HG03025 (cell line): Measurements from ENCODE around the gene CAPN2.

Source experiments
- ATAC-seq: cut with Tn5 transposase; IDR thresholded peaks from one replicate; pipeline ENCODE4 v1.9.1; 2021; ENCODE audit warnings: mild to moderate bottlenecking, moderate library complexity; ENCODE audit not compliant: unreplicated experiment, low FRiP score

CAPN2 gene

GRCh38 chr1:223819730-223820514 lies 107.6 kb downstream of the CAPN2 start:
- ATAC-seq: no peak

DNA sequence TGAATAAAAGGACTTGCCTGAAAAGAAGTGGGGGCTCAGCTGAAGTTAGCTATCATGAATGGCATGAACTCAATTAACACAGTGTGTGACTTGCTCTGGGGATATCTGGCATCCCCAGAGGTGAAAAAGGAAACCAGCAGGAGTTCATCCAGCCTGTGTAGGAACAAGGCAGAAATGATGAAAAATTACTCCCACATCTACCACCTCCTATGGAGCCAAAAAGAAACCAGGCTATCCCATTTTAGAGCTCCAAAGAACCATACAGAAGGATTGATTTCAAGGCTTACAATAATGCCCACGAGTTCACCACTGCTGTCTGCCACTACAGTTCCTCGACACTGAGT lies 108.1 kb downstream of the CAPN2 start:
- no peak for ATAC-seq

- no peak for ATAC-seq
These were observed 108.6 kb downstream of the CAPN2 start for GRCh38 chr1:223820971-223821370.

GRCh38 chr1:223824287-223824686 lies 111.9 kb downstream of the CAPN2 start:
- no peak for ATAC-seq

DNA sequence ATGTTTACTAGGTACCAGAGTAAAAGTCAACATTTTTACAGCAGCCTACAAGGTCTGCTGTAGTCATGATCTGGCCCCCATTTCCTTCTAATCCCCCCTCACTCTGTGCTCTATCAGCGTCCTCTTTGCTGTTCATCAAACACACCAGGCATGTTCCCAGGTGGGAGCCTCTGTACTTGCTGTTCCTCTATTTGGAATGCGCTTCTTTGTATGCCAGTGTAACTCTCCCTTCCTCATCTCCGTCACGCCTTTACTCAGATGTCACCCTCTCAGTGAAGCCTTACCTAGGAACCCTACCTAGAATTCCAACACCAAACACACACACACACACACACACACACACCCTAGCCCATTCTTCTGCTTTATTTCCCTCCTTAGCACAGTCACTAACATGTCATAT lies 112.4 kb downstream of the CAPN2 start:
- no peak for ATAC-seq
